SK-N-SH (cell line): Measurements from ENCODE around the gene RNU5D-1. TPM values are rescaled to one million over a fixed set of nuclear protein-coding genes. Genes with fewer than 3 reads are reported as not detected.
A peak's percentile ranks its signal among the peaks of the same experiment; 100 is the strongest.

ENCODE experiments used
- CTCF ChIA-PET: fragments of 300-600, 350-600 bp; formaldehyde crosslinking; extraction: SDS; loops from one replicate; lab custom pipeline; 2021; lab: Yijun Ruan, JAX
- POLR2A ChIA-PET: fragments of 350-600 bp; sonication (Branson Sonifier 250); formaldehyde crosslinking; extraction: SDS; loops from one replicate; lab custom pipeline; 2020; ENCODE audit warnings: antibody characterized with exemption, inconsistent platforms; lab: Yijun Ruan, JAX
- DNase-seq: peaks from one replicate; pipeline ENCODE4 v3.0.0; 2012
- H2AFZ ChIP-seq: fragments of 200-600 bp; sonication (generic); 2 replicates; pipeline ENCODE4 v1.8.1; 2016; ENCODE audit warnings: antibody characterized with exemption, mild to moderate bottlenecking, low read depth
- H3F3A ChIP-seq: fragments of 200-600 bp; sonication (generic); replicated peaks from 2 replicates; pipeline ENCODE3; 2016; ENCODE audit warnings: antibody characterized with exemption, mild to moderate bottlenecking; ENCODE audit not compliant: insufficient read depth
- H3K27ac ChIP-seq, 2 experiments: fragments of 200-500 bp in 1 of 2; fragments of 200-600 bp in 1 of 2; sonication (Bioruptor generic) in 1 of 2; sonication (generic), shearing (Covaris generic) in 1 of 2; 2 replicates each; pipeline versions ENCODE4 v1.5.1 to v1.6.1; 2014 to 2016; ENCODE audit warnings: low read depth in 2 of 2, inconsistent platforms in 1 of 2, low read length in 1 of 2, mild to moderate bottlenecking in 1 of 2, mixed read lengths in 1 of 2
- H3K27me3 ChIP-seq: fragments of 200-600 bp; sonication (generic), shearing (Covaris generic); 2 replicates; pipeline ENCODE4 v1.6.1; 2016; ENCODE audit warnings: mixed run types; ENCODE audit not compliant: insufficient read depth
- H3K36me3 ChIP-seq, 2 experiments: fragments of 200-500 bp in 1 of 2; fragments of 200-600 bp in 1 of 2; sonication (Bioruptor generic) in 1 of 2; sonication (generic) in 1 of 2; replicated peaks in 1 of 2; 2 replicates each; pipeline versions ENCODE3 to v1.5.1; 2014 to 2016; ENCODE audit warnings: low read length in 1 of 2, mild to moderate bottlenecking in 1 of 2; ENCODE audit not compliant: insufficient read depth in 2 of 2, control insufficient read depth in 1 of 2
- H3K4me1 ChIP-seq, 2 experiments: fragments of 200-500 bp in 1 of 2; fragments of 200-600 bp in 1 of 2; sonication (Bioruptor generic) in 1 of 2; sonication (generic), shearing (Covaris generic) in 1 of 2; 2 replicates each; pipeline versions ENCODE4 v1.5.1 to v1.6.1; 2014 to 2016; ENCODE audit warnings: low read depth in 1 of 2, low read length in 1 of 2, mixed run types in 1 of 2; ENCODE audit not compliant: insufficient read depth in 2 of 2, control insufficient read depth in 1 of 2
- H3K4me2 ChIP-seq: fragments of 200-600 bp; sonication (generic), shearing (Covaris generic); 2 replicates; pipeline ENCODE4 v1.6.1; 2017; ENCODE audit warnings: mixed run types
- H3K4me3 ChIP-seq, 2 experiments: fragments of 200-500 bp in 1 of 2; fragments of 200-600 bp in 1 of 2; sonication (Bioruptor generic) in 1 of 2; sonication (generic), shearing (Covaris generic) in 1 of 2; 2 replicates each; pipeline versions ENCODE4 v1.5.1 to v1.8.1; 2014 to 2016; ENCODE audit warnings: low read depth in 2 of 2, inconsistent platforms in 1 of 2, low read length in 1 of 2, mild to moderate bottlenecking in 1 of 2, mixed read lengths in 1 of 2, moderate library complexity in 1 of 2
- H3K79me2 ChIP-seq: fragments of 200-600 bp; sonication (generic); 2 replicates; pipeline ENCODE4 v1.8.1; 2017; ENCODE audit warnings: mild to moderate bottlenecking; ENCODE audit not compliant: insufficient read depth
- H3K9ac ChIP-seq: fragments of 200-600 bp; sonication (generic); 2 replicates; pipeline ENCODE4 v1.6.1; 2017; ENCODE audit warnings: mixed run types
- H3K9me2 ChIP-seq: fragments of 200-600 bp; sonication (generic); 2 replicates; pipeline ENCODE4 v1.6.1; 2017; ENCODE audit warnings: mixed run types
- H3K9me3 ChIP-seq: fragments of 200-600 bp; sonication (generic); 2 replicates; pipeline ENCODE4 v1.6.1; 2017; ENCODE audit warnings: mixed run types, mild to moderate bottlenecking, moderate library complexity
- H4K20me1 ChIP-seq: fragments of 200-600 bp; sonication (generic); 2 replicates; pipeline ENCODE4 v1.6.1; 2017; ENCODE audit warnings: mild to moderate bottlenecking, mixed run types; ENCODE audit not compliant: insufficient read depth
- CHD2 ChIP-seq: fragments of 150-350 bp; IDR thresholded peaks from 2 replicates; pipeline ENCODE4 v1.6.1; 2018; ENCODE audit warnings: low read length; ENCODE audit not compliant: partially characterized antibody
- ELF1 ChIP-seq: IDR thresholded peaks from 2 replicates; pipeline ENCODE4 v1.4.0; 2012
- EP300 ChIP-seq, 2 experiments: IDR thresholded peaks; 2 replicates each; pipeline versions ENCODE4 v1.4.0 to v1.6.1; 2012; ENCODE audit warnings: borderline replicate concordance in 1 of 2, low read depth in 1 of 2, low read length in 1 of 2
- FOSL2 ChIP-seq: IDR thresholded peaks from 2 replicates; pipeline ENCODE4 v1.4.0; 2012; ENCODE audit warnings: low read depth, mild to moderate bottlenecking, moderate library complexity, borderline replicate concordance
- FOXJ3 ChIP-seq: sonication (generic); formaldehyde crosslinking; IDR thresholded peaks from 2 replicates; pipeline ENCODE4 v1.5.1; 2020; ENCODE audit warnings: mild to moderate bottlenecking, missing genetic modification reagents
- FOXM1 ChIP-seq: IDR thresholded peaks from 2 replicates; pipeline ENCODE4 v1.4.0; 2012; ENCODE audit warnings: low read depth, mild to moderate bottlenecking
- GABPA ChIP-seq: IDR thresholded peaks from 2 replicates; pipeline ENCODE4 v1.4.0; 2012; ENCODE audit warnings: low read depth, mild to moderate bottlenecking
- GATA2 ChIP-seq: sonication (generic); formaldehyde crosslinking; IDR thresholded peaks from 2 replicates; pipeline ENCODE4 v1.5.0; 2020; ENCODE audit warnings: mild to moderate bottlenecking, missing genetic modification reagents
- JUND ChIP-seq: IDR thresholded peaks from 2 replicates; pipeline ENCODE4 v1.4.0; 2012
- MEF2A ChIP-seq: IDR thresholded peaks from 2 replicates; pipeline ENCODE4 v1.4.0; 2012; ENCODE audit warnings: low read depth, borderline replicate concordance
- MXI1 ChIP-seq: IDR thresholded peaks from 2 replicates; pipeline ENCODE4 v1.6.1; 2012; ENCODE audit warnings: mild to moderate bottlenecking, low read depth, low read length, improper control_type of control experiment
- NFIC ChIP-seq: IDR thresholded peaks from 2 replicates; pipeline ENCODE4 v1.4.0; 2012; ENCODE audit warnings: borderline replicate concordance
- PBX3 ChIP-seq: IDR thresholded peaks from 2 replicates; pipeline ENCODE4; 2012
- POLR2AphosphoS5 ChIP-seq: IDR thresholded peaks from 2 replicates; pipeline ENCODE4 v1.6.1; 2012; ENCODE audit warnings: low read depth, low read length
- RAD21 ChIP-seq: IDR thresholded peaks from 2 replicates; pipeline ENCODE4 v1.6.1; 2012; ENCODE audit warnings: mild to moderate bottlenecking, low read length
- RCOR1 ChIP-seq: fragments of 150-350 bp; IDR thresholded peaks from 2 replicates; pipeline ENCODE4 v1.6.1; 2017; ENCODE audit warnings: antibody characterized with exemption, low read length
- RFX5 ChIP-seq: IDR thresholded peaks from 2 replicates; pipeline ENCODE4 v1.6.1; 2012; ENCODE audit warnings: mild to moderate bottlenecking, improper control_type of control experiment, low read length
- RXRA ChIP-seq: IDR thresholded peaks from 2 replicates; pipeline ENCODE4 v1.4.0; 2012; ENCODE audit warnings: low read depth, mild to moderate bottlenecking, borderline replicate concordance
- SIN3A ChIP-seq: IDR thresholded peaks from 2 replicates; pipeline ENCODE4 v1.6.1; 2012; ENCODE audit warnings: low read depth, mild to moderate bottlenecking, low read length, moderate library complexity, borderline replicate concordance
- TEAD4 ChIP-seq: IDR thresholded peaks from 2 replicates; pipeline ENCODE4 v1.4.0; 2012; ENCODE audit warnings: mild to moderate bottlenecking, borderline replicate concordance; ENCODE audit not compliant: insufficient read depth
- WGBS: methylation state at CpG from one replicate; pipeline ENCODE4 v1.1.6; 2017; ENCODE audit warnings: low lambda C conversion rate; 5-methylcytosine and 5-hydroxymethylcytosine counted together
- polyA plus RNA-seq, 3 experiments: library from polyadenylated mRNA; depleted of rRNA; stranded (reverse); fragments of >200 nt; gene quantifications; 2 replicates each; pipeline ENCODE4 v1.2.3, GENCODE V29; 2012
- TF ChIP-seq, protein P1 (sequence below): IDR thresholded peaks from 2 replicates; pipeline ENCODE4 v1.4.0; 2012; ENCODE audit warnings: low read depth, borderline replicate concordance
- TF ChIP-seq, protein P2 (sequence below): IDR thresholded peaks from 2 replicates; pipeline ENCODE4 v1.4.0; 2012; ENCODE audit warnings: low read depth
- TF ChIP-seq, protein P3 (sequence below): fragments of 200-600 bp; sonication (generic); IDR thresholded peaks from 2 replicates; pipeline ENCODE4 v1.6.1; 2017; ENCODE audit warnings: antibody characterized with exemption, mild to moderate bottlenecking, moderate library complexity
- TF ChIP-seq, protein P4 (sequence below): fragments of 150-350 bp; IDR thresholded peaks from 2 replicates; pipeline ENCODE4 v1.6.1; 2016; ENCODE audit warnings: mild to moderate bottlenecking, low read depth, low read length
- TF ChIP-seq, protein P5 (sequence below): IDR thresholded peaks from 2 replicates; pipeline ENCODE4 v1.4.0; 2012; ENCODE audit warnings: low read depth, borderline replicate concordance

The RNU5D-1 gene
- not detected in 2 replicates for polyA plus RNA-seq (2012; rRNA removed)
- not detected in 2 replicates for polyA plus RNA-seq (2012; cell fraction: cytosol; rRNA removed)
- polyA plus RNA-seq (2012; cell fraction: nucleus; rRNA removed), result not detected in 2 replicates

GRCh38 chr1:44730741-44731512, at the start of gene RNU5D-1:
Gene RNU5D-1, minus strand, starts transcription at chr1:44731170.
- H4K20me1 ChIP-seq, result no peaks in the 10 kb centered on the region
- no peaks in the 10 kb centered on the region for H3K4me1 ChIP-seq
- peak within 1 kb of the TSS; percentile 95 to 98 for H3K27ac ChIP-seq
- H3K36me3 ChIP-seq, result no peaks in the 10 kb centered on the region
- H3K4me2 ChIP-seq, result peak within 1 kb of the TSS; percentile 26
- peak within 1 kb of the TSS; percentile 74 for H3K9ac ChIP-seq
- DNase-seq, result peak; percentile 89
- WGBS, result 1% methylated on average over 19 of the region's 19 CpGs
- no peaks in the 10 kb centered on the region for H3K9me3 ChIP-seq
- H3F3A ChIP-seq, result peaks cover 42% of the 10 kb centered on the region
- peak within 1 kb of the TSS; percentile 60 for H2AFZ ChIP-seq
- CTCF ChIA-PET, result interaction anchor here (0.6 to 5.7 kb wide), 29 partner anchors 11 to 731 kb away, joined by 3 to 52 read pairs (median 4); partner anchors contain the start of genes PLK3 and RPS8
- H3K4me3 ChIP-seq, result peak within 1 kb of the TSS; percentile 2 to 23; a peak in 2 of 4 replicates
- no peaks in the 10 kb centered on the region for H3K9me2 ChIP-seq
- no peaks in the 10 kb centered on the region for H3K79me2 ChIP-seq
- POLR2A ChIA-PET, result interaction anchor here (0.6 to 1.9 kb wide), 9 partner anchors 45 to 572 kb away, joined by 3 to 16 read pairs (median 3); partner anchors contain the start of genes PLK3, RPS8 and UROD
- no peaks in the 10 kb centered on the region for H3K27me3 ChIP-seq
- no peak for TF ChIP-seq FOXJ3 (CRISPR knock-in tag)
- 0 out of 2 replicates have a peak, but pooled peaks have one; percentile 20 for TF ChIP-seq RCOR1
- peak; percentile 100 for TF ChIP-seq POLR2AphosphoS5
- TF ChIP-seq CHD2, result peak; percentile 26
- TF ChIP-seq NFIC, result peak; percentile 30
- TF ChIP-seq, protein P1, sequence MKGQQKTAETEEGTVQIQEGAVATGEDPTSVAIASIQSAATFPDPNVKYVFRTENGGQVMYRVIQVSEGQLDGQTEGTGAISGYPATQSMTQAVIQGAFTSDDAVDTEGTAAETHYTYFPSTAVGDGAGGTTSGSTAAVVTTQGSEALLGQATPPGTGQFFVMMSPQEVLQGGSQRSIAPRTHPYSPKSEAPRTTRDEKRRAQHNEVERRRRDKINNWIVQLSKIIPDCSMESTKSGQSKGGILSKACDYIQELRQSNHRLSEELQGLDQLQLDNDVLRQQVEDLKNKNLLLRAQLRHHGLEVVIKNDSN, result no peak
- TF ChIP-seq ELF1, result peak; percentile 52; the same call in 1 of the 2 replicates
- 0 out of 2 replicates have a peak, but pooled peaks have one; percentile 23 for TF ChIP-seq RFX5
- peak; percentile 51; the same call in 1 of the 2 replicates for TF ChIP-seq MXI1
- 0 out of 2 replicates have a peak, but pooled peaks have one; percentile 11 for TF ChIP-seq RXRA
- no peak for TF ChIP-seq MEF2A
- TF ChIP-seq JUND, result peak; percentile 54
- TF ChIP-seq TEAD4, result peak; percentile 86
- TF ChIP-seq GABPA, result peak; percentile 35; the same call in 1 of the 2 replicates
- TF ChIP-seq FOXM1, result 0 out of 2 replicates have a peak, but pooled peaks have one; percentile 46
- peak; percentile 51 to 69; a peak in 3 of 4 replicates for TF ChIP-seq EP300 (IDR thresholded peaks at IDR 0.05; ENCODE audit: borderline replicate concordance in 1 of 2, low read depth in 1 of 2, low read length in 1 of 2)
- TF ChIP-seq, protein P2, sequence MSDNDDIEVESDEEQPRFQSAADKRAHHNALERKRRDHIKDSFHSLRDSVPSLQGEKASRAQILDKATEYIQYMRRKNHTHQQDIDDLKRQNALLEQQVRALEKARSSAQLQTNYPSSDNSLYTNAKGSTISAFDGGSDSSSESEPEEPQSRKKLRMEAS, result peak; percentile 94
- TF ChIP-seq GATA2 (CRISPR knock-in tag), result no peak
- TF ChIP-seq, protein P3, sequence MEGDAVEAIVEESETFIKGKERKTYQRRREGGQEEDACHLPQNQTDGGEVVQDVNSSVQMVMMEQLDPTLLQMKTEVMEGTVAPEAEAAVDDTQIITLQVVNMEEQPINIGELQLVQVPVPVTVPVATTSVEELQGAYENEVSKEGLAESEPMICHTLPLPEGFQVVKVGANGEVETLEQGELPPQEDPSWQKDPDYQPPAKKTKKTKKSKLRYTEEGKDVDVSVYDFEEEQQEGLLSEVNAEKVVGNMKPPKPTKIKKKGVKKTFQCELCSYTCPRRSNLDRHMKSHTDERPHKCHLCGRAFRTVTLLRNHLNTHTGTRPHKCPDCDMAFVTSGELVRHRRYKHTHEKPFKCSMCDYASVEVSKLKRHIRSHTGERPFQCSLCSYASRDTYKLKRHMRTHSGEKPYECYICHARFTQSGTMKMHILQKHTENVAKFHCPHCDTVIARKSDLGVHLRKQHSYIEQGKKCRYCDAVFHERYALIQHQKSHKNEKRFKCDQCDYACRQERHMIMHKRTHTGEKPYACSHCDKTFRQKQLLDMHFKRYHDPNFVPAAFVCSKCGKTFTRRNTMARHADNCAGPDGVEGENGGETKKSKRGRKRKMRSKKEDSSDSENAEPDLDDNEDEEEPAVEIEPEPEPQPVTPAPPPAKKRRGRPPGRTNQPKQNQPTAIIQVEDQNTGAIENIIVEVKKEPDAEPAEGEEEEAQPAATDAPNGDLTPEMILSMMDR, result peak; percentile 94
- peak; percentile 81; the same call in 1 of the 2 replicates for TF ChIP-seq FOSL2
- TF ChIP-seq SIN3A, result peak; percentile 100
- TF ChIP-seq, protein P4, sequence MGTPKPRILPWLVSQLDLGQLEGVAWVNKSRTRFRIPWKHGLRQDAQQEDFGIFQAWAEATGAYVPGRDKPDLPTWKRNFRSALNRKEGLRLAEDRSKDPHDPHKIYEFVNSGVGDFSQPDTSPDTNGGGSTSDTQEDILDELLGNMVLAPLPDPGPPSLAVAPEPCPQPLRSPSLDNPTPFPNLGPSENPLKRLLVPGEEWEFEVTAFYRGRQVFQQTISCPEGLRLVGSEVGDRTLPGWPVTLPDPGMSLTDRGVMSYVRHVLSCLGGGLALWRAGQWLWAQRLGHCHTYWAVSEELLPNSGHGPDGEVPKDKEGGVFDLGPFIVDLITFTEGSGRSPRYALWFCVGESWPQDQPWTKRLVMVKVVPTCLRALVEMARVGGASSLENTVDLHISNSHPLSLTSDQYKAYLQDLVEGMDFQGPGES, result peak; percentile 17; the same call in 1 of the 2 replicates
- peak; percentile 70 for TF ChIP-seq PBX3
- TF ChIP-seq RAD21, result peak; percentile 54
- TF ChIP-seq, protein P5, sequence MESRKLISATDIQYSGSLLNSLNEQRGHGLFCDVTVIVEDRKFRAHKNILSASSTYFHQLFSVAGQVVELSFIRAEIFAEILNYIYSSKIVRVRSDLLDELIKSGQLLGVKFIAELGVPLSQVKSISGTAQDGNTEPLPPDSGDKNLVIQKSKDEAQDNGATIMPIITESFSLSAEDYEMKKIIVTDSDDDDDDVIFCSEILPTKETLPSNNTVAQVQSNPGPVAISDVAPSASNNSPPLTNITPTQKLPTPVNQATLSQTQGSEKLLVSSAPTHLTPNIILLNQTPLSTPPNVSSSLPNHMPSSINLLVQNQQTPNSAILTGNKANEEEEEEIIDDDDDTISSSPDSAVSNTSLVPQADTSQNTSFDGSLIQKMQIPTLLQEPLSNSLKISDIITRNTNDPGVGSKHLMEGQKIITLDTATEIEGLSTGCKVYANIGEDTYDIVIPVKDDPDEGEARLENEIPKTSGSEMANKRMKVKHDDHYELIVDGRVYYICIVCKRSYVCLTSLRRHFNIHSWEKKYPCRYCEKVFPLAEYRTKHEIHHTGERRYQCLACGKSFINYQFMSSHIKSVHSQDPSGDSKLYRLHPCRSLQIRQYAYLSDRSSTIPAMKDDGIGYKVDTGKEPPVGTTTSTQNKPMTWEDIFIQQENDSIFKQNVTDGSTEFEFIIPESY, result peak; percentile 91; the same call in 1 of the 2 replicates
